PC-3 (cell line): ENCODE data around the gene NPAS1.
A peak's percentile ranks its signal among the peaks of the same experiment; 100 is the strongest.

ENCODE experiments used
- EZH2 ChIP-seq: fragments of 300-600 bp; sonication (generic); IDR thresholded peaks from one replicate; pipeline ENCODE4 v1.6.1; 2017; ENCODE audit warnings: antibody characterized with exemption, mild to moderate bottlenecking, low read length; ENCODE audit not compliant: unreplicated experiment
- EZH2phosphoT487 ChIP-seq: fragments of 300-600 bp; sonication (generic); IDR thresholded peaks from 2 replicates; pipeline ENCODE4 v1.6.1; 2018; ENCODE audit warnings: mild to moderate bottlenecking, antibody characterized with exemption, low read length, borderline replicate concordance
- TF ChIP-seq, protein P1 (sequence below): fragments of 300-600 bp; sonication (generic); conservative IDR thresholded peaks from 2 replicates; pipeline ENCODE4 v1.5.1; 2017; ENCODE audit warnings: antibody characterized with exemption, low read depth, mild to moderate bottlenecking, low read length

GRCh38 chr19:47022541-47023447 is 3.2 kb downstream of the NPAS1 start:
- TF ChIP-seq, protein P1, sequence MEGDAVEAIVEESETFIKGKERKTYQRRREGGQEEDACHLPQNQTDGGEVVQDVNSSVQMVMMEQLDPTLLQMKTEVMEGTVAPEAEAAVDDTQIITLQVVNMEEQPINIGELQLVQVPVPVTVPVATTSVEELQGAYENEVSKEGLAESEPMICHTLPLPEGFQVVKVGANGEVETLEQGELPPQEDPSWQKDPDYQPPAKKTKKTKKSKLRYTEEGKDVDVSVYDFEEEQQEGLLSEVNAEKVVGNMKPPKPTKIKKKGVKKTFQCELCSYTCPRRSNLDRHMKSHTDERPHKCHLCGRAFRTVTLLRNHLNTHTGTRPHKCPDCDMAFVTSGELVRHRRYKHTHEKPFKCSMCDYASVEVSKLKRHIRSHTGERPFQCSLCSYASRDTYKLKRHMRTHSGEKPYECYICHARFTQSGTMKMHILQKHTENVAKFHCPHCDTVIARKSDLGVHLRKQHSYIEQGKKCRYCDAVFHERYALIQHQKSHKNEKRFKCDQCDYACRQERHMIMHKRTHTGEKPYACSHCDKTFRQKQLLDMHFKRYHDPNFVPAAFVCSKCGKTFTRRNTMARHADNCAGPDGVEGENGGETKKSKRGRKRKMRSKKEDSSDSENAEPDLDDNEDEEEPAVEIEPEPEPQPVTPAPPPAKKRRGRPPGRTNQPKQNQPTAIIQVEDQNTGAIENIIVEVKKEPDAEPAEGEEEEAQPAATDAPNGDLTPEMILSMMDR, result no peak
- TF ChIP-seq EZH2 (peak; percentile 63), EZH2phosphoT487 (0 out of 2 replicates have a peak, but pooled peaks have one; percentile 23)
